Retinal pigment epithelial cell (primary cell): ENCODE results near the gene KRT26.

Experiments used
- DNase-seq: peaks from one replicate; pipeline ENCODE4 v3.0.0-alpha.2; 2010; ENCODE audit warnings: low read depth
- H3K4me3 ChIP-seq: 2 replicates; pipeline ENCODE4 v1.5.1; 2011; ENCODE audit warnings: mild to moderate bottlenecking, low read length, control low read depth, moderate library complexity
- TF ChIP-seq, protein P1 (sequence below): conservative IDR thresholded peaks from 2 replicates; pipeline ENCODE4 v1.5.1; 2011; ENCODE audit warnings: low read depth, low read length, control low read depth, inconsistent platforms

The KRT26 gene

DNA sequence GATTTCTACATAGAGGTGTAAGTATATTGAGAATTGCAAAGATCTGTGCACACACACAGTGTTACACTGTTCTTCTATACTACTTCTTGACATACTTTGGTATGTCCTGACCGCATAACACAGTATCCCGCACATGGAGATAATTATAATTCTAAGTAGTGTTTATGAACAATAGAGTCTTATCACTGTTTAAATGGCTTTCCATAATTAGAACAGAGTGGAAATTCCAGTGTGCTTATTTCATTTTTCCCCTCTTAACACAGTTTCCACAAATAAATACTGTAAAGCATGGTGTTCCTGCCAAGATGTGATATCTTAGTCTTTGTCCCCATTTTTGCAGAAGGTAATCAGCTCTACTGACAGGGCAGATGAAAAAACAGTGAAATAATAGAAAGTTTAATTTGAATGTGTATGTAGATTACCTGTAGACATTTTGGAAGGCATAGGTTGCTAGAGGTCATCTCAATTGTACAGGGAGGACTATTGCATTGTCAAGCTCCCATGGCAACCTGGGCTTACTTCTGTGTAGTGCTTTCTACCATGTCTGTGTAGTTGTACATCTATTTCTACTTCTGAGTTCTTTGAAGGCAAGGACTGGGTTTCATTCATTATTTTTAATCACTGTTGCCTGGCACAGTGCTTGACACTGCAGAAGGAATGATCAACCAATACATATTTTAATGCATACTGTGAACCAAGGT is 37.9 kb upstream of the KRT26 start:
- TF ChIP-seq, protein P1, sequence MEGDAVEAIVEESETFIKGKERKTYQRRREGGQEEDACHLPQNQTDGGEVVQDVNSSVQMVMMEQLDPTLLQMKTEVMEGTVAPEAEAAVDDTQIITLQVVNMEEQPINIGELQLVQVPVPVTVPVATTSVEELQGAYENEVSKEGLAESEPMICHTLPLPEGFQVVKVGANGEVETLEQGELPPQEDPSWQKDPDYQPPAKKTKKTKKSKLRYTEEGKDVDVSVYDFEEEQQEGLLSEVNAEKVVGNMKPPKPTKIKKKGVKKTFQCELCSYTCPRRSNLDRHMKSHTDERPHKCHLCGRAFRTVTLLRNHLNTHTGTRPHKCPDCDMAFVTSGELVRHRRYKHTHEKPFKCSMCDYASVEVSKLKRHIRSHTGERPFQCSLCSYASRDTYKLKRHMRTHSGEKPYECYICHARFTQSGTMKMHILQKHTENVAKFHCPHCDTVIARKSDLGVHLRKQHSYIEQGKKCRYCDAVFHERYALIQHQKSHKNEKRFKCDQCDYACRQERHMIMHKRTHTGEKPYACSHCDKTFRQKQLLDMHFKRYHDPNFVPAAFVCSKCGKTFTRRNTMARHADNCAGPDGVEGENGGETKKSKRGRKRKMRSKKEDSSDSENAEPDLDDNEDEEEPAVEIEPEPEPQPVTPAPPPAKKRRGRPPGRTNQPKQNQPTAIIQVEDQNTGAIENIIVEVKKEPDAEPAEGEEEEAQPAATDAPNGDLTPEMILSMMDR, result no peak
- H3K4me3 ChIP-seq, result no peak overlapping the region

DNA sequence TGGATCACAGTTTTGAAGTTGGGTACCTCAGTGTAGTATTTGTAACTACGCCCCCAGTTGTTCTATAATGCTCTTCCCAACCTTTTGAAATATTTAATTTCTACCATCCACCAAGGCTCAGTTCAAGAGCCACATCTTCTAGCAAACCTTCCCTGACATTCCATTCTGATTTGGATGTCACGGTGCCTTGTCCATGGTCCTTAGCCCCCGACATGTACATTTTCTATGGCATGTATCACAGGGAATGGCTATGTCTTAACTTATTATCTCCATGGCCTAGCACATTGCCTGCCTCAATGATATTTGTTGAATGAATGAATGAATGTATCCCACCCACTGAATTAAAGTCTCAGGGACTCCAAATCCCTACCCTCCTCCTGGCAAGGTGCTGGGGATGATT is 34.1 kb upstream of the KRT26 start:
- H3K4me3 ChIP-seq, result no peak overlapping the region
- TF ChIP-seq, protein P1, result no peak
- DNase-seq, result no peak

More for the DNA sequence above, 37.9 kb upstream of the KRT26 start:
- no peak for DNase-seq

DNA sequence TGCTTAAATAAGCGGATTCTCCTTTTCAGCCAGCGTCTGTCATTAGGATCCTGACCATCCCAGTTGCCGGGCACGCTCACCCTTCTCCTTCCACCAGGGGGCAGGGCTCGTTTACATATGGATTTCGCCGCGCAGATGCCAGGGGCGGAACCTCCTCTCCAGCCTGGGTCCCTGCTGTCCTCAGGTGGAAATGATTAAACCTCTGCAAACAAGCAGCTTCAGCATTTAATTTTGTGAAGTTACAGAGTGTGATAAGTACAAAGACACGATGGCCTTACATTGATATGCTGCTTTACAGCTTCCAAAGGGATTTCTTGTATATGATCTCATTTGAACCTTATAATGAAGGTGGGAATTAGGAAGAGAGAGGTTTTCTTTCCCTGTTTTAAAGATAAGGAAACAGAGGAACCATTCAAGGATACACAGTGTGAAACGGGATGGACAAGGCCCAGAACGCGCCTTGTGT is 31.6 kb upstream of the KRT26 start:
- TF ChIP-seq, protein P1, result peak; percentile 92
- no peak overlapping the region for H3K4me3 ChIP-seq
- no peak for DNase-seq

DNA sequence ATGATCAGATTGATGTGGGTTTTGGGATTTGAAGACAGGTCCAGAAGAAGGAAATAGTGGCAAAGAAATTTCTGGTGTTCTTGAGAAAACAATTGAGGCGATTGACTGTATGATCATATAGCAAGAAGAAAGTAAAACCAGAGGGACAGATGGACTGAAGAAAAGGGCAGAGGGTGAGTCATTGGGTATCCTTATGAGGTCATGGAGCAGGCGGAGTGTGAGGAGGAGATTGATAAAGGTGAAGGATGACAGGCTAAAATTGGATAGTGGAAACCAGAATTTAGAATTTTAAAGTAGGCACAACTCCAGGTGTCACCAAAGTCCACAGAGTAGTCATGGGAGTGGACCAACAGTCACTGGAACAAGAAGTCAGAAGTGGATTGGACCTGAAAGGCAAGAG is 29.2 kb upstream of the KRT26 start:
- no peak overlapping the region for H3K4me3 ChIP-seq
- TF ChIP-seq, protein P1, result no peak
- DNase-seq, result no peak

DNA sequence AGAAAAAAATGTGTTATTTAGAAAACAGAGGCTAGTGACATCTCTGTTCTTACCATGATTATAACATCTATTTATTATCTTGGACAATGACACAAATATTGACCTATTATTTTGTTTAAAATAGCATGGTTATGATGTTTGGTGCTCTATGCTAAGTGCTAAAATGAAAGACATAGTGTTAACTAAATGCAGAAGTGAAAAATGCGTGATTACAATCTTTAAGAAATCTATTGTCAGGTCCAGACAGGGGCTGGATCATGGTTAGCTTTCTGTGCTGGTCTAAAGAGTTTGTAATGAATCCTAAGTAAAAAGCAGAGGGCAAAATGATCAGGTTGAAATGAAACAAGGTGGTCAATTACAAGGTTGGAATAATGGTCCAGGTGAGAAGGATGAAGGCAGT is 28.4 kb upstream of the KRT26 start:
- no peak overlapping the region for H3K4me3 ChIP-seq
- no peak for DNase-seq
- TF ChIP-seq, protein P1, result no peak

DNA sequence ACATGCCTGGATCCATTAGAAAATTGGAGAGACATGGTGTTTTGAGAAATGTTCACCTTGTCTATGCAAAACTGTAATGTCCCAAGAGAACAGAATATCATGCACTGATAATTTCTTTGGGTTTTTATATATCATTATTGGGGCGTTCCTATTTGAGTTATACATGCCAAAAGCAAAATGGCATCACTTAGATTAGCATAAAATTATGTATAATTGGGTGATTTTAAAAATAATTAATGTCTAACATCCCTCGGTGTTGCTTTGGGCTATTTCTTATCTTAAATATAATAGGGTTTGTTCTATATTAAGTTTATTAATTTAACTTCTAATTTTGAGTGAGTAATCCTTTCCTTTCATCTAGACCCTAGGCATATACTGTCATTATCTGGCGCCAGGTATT is 27.9 kb upstream of the KRT26 start, which contains the start of gene KRT28:
KRT28 (minus strand) TSS at position 101 of the 400 bp plus-strand sequence; CDS start at position 35, 66 bp downstream.
- DNase-seq, result no peak
- H3K4me3 ChIP-seq, result no peak within 1 kb of the TSS
- TF ChIP-seq, protein P1, result no peak

DNA sequence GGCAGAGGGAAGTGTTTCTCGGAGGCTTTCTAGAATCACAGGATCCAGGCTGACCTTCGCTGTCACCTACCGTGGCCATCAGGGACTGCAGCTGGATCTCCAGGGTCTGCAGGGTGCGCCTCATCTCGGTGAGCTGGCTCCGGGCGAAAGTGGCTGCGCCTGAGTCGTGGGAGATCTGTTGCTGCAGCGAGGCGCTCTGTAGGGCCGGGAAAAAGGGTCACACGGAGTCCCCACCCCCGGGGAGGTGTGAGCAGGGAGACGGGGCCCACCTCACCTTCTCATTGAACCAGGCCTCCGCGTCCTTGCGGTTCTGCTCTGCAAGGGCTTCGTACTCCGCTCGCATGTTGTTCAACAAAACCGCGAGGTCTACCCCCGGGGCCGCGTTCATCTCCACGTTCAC is 24.8 kb upstream of the KRT26 start:
- TF ChIP-seq, protein P1, result no peak
- H3K4me3 ChIP-seq, result no peak overlapping the region
- no peak for DNase-seq
